Trophoblast cell (in vitro differentiated cells and primary cell): Measurements from ENCODE around the gene LGR4.

Experiments used
- DNase-seq, 2 donors: peaks; one replicate each; pipeline ENCODE4 v3.0.0-alpha.2; 2016
- H2AFZ ChIP-seq: 2 replicates; pipeline ENCODE4 v1.6.1; 2013; ENCODE audit warnings: low read length, moderate library complexity, mild to moderate bottlenecking; ENCODE audit not compliant: insufficient read depth, poor library complexity
- H2AK5ac ChIP-seq: 2 replicates; pipeline ENCODE4 v1.6.1; 2013; ENCODE audit warnings: mild to moderate bottlenecking, low read length
- H2BK120ac ChIP-seq: 2 replicates; pipeline ENCODE4 v1.6.1; 2013; ENCODE audit warnings: low read length, mild to moderate bottlenecking, moderate library complexity; ENCODE audit not compliant: insufficient read depth, poor library complexity
- H2BK12ac ChIP-seq: 2 replicates; pipeline ENCODE4 v1.6.1; 2013; ENCODE audit warnings: mild to moderate bottlenecking, low read length, moderate library complexity
- H2BK5ac ChIP-seq: 2 replicates; pipeline ENCODE4 v1.6.1; 2013; ENCODE audit warnings: low read length, low read depth, moderate library complexity, mild to moderate bottlenecking; ENCODE audit not compliant: poor library complexity
- H3K14ac ChIP-seq: 2 replicates; pipeline ENCODE4 v1.6.1; 2013; ENCODE audit warnings: mild to moderate bottlenecking, low read length
- H3K18ac ChIP-seq: 2 replicates; pipeline ENCODE4 v1.6.1; 2013; ENCODE audit warnings: mild to moderate bottlenecking, low read length
- H3K23ac ChIP-seq: 2 replicates; pipeline ENCODE4 v1.6.1; 2013; ENCODE audit warnings: low read length
- H3K27ac ChIP-seq: 2 replicates; pipeline ENCODE4 v1.5.1; 2013; ENCODE audit warnings: low read depth, mild to moderate bottlenecking, inconsistent platforms, low read length, moderate library complexity
- H3K27me3 ChIP-seq: 2 replicates; pipeline ENCODE4 v1.6.1; 2013; ENCODE audit warnings: inconsistent platforms, mild to moderate bottlenecking, low read length, moderate library complexity; ENCODE audit not compliant: insufficient read depth
- H3K36me3 ChIP-seq, 2 experiments: 1 replicate in 1 of 2; 2 replicates in 1 of 2; pipeline ENCODE4 v1.6.1; 2013; ENCODE audit warnings: low read length in 2 of 2, mild to moderate bottlenecking in 2 of 2, moderate library complexity in 1 of 2; ENCODE audit not compliant: insufficient read depth in 2 of 2, control insufficient read depth in 1 of 2
- H3K4ac ChIP-seq: 2 replicates; pipeline ENCODE4 v1.6.1; 2013; ENCODE audit warnings: low read depth, mild to moderate bottlenecking, low read length, moderate library complexity
- H3K4me1 ChIP-seq, 2 experiments: 1 replicate in 1 of 2; 2 replicates in 1 of 2; pipeline ENCODE4 v1.6.1; 2013; ENCODE audit warnings: low read length in 2 of 2, mild to moderate bottlenecking in 2 of 2, moderate library complexity in 1 of 2; ENCODE audit not compliant: insufficient read depth in 2 of 2, control insufficient read depth in 1 of 2
- H3K4me2 ChIP-seq: 2 replicates; pipeline ENCODE4 v1.6.1; 2013; ENCODE audit warnings: inconsistent platforms, mild to moderate bottlenecking, low read length, moderate library complexity
- H3K4me3 ChIP-seq: 2 replicates; pipeline ENCODE4 v1.5.1; 2013; ENCODE audit warnings: mild to moderate bottlenecking, low read depth, low read length, inconsistent platforms
- H3K79me1 ChIP-seq: one replicate; pipeline ENCODE4 v1.6.1; 2013; ENCODE audit warnings: low read length
- H3K79me2 ChIP-seq: 2 replicates; pipeline ENCODE4 v1.6.1; 2013; ENCODE audit warnings: low read length, mild to moderate bottlenecking; ENCODE audit not compliant: control insufficient read depth, insufficient read depth, poor library complexity
- H3K9ac ChIP-seq: 2 replicates; pipeline ENCODE4 v1.6.1; 2013; ENCODE audit warnings: mild to moderate bottlenecking, low read length
- H3K9me3 ChIP-seq: 2 replicates; pipeline ENCODE4 v1.6.1; 2013; ENCODE audit warnings: low read depth, mild to moderate bottlenecking, control low read depth, inconsistent platforms, low read length; ENCODE audit not compliant: insufficient read depth
- H4K12ac ChIP-seq: 2 replicates; pipeline ENCODE4 v1.6.1; 2013; ENCODE audit warnings: low read depth, mild to moderate bottlenecking, low read length, moderate library complexity
- H4K8ac ChIP-seq: 2 replicates; pipeline ENCODE4 v1.6.1; 2013; ENCODE audit warnings: low read depth, mild to moderate bottlenecking, low read length, moderate library complexity
- H4K91ac ChIP-seq: one replicate; pipeline ENCODE4 v1.6.1; 2013; ENCODE audit warnings: low read depth, mild to moderate bottlenecking, low read length, moderate library complexity
- WGBS: extraction: QIAGEN DNeasy Blood & Tissue Kit; methylation state at CpG from one replicate; pipeline ENCODE4 v1.1.7; 2013; ENCODE audit warnings: missing lambda C conversion rate; ENCODE audit not compliant: insufficient read length, insufficient coverage; ENCODE audit errors: extremely low coverage; 5-methylcytosine and 5-hydroxymethylcytosine counted together

The LGR4 gene

GRCh38 chr11:27458182-27458581 is 14.4 kb downstream of the LGR4 start:
- no peak overlapping the region for H3K4me3 ChIP-seq
- H3K4me2 ChIP-seq: no peak overlapping the region
- no peak overlapping the region for H4K8ac ChIP-seq
- no peaks in the 10 kb centered on the region for H3K79me1 ChIP-seq
- peaks cover 5% of the 10 kb centered on the region for H3K79me2 ChIP-seq
- no peak overlapping the region for H2BK12ac ChIP-seq
- no peak overlapping the region for H2BK5ac ChIP-seq
- no peak overlapping the region for H3K27ac ChIP-seq
- H3K4me1 ChIP-seq: peaks cover 0 to 2% of the 10 kb centered on the region in 2 experiments
- no peak overlapping the region for H3K14ac ChIP-seq
- H3K27me3 ChIP-seq: no peaks in the 10 kb centered on the region
- no peak overlapping the region for H3K4ac ChIP-seq
- no peak for DNase-seq
- no peak overlapping the region for H3K23ac ChIP-seq
- H3K18ac ChIP-seq: no peak overlapping the region
- no peak overlapping the region for H3K9ac ChIP-seq
- no CpG with 5 or more reads among the region's 2 CpGs for WGBS
- no peak overlapping the region for H4K91ac ChIP-seq
- H2AK5ac ChIP-seq: no peak overlapping the region
- no peak overlapping the region for H2AFZ ChIP-seq
- H3K36me3 ChIP-seq: no peaks in the 10 kb centered on the region
- no peak overlapping the region for H2BK120ac ChIP-seq
- H3K9me3 ChIP-seq: no peaks in the 10 kb centered on the region
- no peak overlapping the region for H4K12ac ChIP-seq

GRCh38 chr11:27456795-27457329 is 15.7 kb downstream of the LGR4 start:
- Histone ChIP-seq H4K8ac (no peak overlapping the region), H3K4me1 (peaks cover 0 to 2% of the 10 kb centered on the region in 2 experiments), H3K4me2 (no peak overlapping the region), H3K27ac (no peak overlapping the region), H3K79me2 (peaks cover 5% of the 10 kb centered on the region), H3K18ac (no peak overlapping the region), H2AK5ac (no peak overlapping the region), H3K4ac (no peak overlapping the region), H3K14ac (no peak overlapping the region), H3K79me1 (no peaks in the 10 kb centered on the region), H2BK12ac (no peak overlapping the region), H3K36me3 (no peaks in the 10 kb centered on the region), H2BK5ac (no peak overlapping the region), H4K91ac (no peak overlapping the region), H3K4me3 (no peak overlapping the region), H4K12ac (no peak overlapping the region), H2BK120ac (no peak overlapping the region), H3K9ac (no peak overlapping the region), H2AFZ (no peak overlapping the region), H3K9me3 (no peaks in the 10 kb centered on the region), H3K27me3 (no peaks in the 10 kb centered on the region), H3K23ac (no peak overlapping the region)
- DNase-seq: no peak

- WGBS: no CpG with 5 or more reads among the region's 2 CpGs
- Histone ChIP-seq H3K36me3 (no peaks in the 10 kb centered on the region), H2BK120ac (no peak overlapping the region), H3K27ac (no peak overlapping the region), H4K12ac (no peak overlapping the region), H3K79me1 (no peaks in the 10 kb centered on the region), H4K91ac (no peak overlapping the region), H2AK5ac (no peak overlapping the region), H3K14ac (no peak overlapping the region), H3K4ac (peak overlapping the region; percentile 14), H3K18ac (no peak overlapping the region), H2AFZ (no peak overlapping the region), H2BK12ac (no peak overlapping the region), H3K9ac (no peak overlapping the region), H3K4me2 (no peak overlapping the region), H3K23ac (no peak overlapping the region), H3K9me3 (no peaks in the 10 kb centered on the region), H4K8ac (no peak overlapping the region), H2BK5ac (no peak overlapping the region), H3K27me3 (no peaks in the 10 kb centered on the region), H3K79me2 (peaks cover 3% of the 10 kb centered on the region), H3K4me3 (no peak overlapping the region), H3K4me1 (peaks cover 0 to 2% of the 10 kb centered on the region in 2 experiments)
- no peak for DNase-seq
These were observed 16.3 kb downstream of the LGR4 start for GRCh38 chr11:27456140-27456794.

- Histone ChIP-seq H3K27ac (no peak overlapping the region), H3K9me3 (no peaks in the 10 kb centered on the region), H2BK12ac (no peak overlapping the region), H3K36me3 (no peaks in the 10 kb centered on the region), H2AK5ac (no peak overlapping the region), H2AFZ (no peak overlapping the region), H3K79me1 (no peaks in the 10 kb centered on the region), H3K18ac (no peak overlapping the region), H4K8ac (no peak overlapping the region), H3K4me2 (no peak overlapping the region), H4K12ac (no peak overlapping the region), H3K23ac (no peak overlapping the region), H3K9ac (no peak overlapping the region), H2BK5ac (no peak overlapping the region), H3K27me3 (no peaks in the 10 kb centered on the region), H2BK120ac (no peak overlapping the region), H3K79me2 (peaks cover 3% of the 10 kb centered on the region), H3K4me3 (no peak overlapping the region), H3K14ac (no peak overlapping the region), H4K91ac (no peak overlapping the region), H3K4ac (no peak overlapping the region), H3K4me1 (peaks cover 0 to 2% of the 10 kb centered on the region in 2 experiments)
- no CpG with 5 or more reads among the region's 4 CpGs for WGBS
- DNase-seq: no peak
These were observed 16.9 kb downstream of the LGR4 start for GRCh38 chr11:27455667-27456066.
